Measurements from ENCODE around the gene PLSCR4. TPM values are rescaled to one million over a fixed set of nuclear protein-coding genes. Genes with fewer than 3 reads are reported as not detected.

The PLSCR4 gene
- polyA plus RNA-seq, 1 of the 3 experiments (the other 2 are of a cell fraction): 0.05 TPM

DNA sequence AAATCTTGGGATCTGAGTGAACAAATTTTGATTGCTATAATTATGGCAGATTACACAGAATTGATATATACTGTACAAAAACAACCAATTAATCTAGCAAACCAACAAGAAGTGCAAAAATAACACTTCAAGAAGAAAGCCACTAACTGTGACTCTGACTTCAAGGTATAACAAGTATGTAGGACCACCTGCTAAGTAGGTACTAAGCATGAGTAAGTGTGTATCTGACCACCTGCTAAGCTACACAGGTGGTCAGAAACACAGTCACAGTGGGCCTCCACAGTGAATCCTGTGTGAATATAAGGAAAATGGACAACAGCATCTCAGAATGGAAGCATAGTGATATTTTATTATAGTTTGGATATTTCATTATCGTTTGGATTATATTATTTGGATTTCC is 14.8 kb upstream of the PLSCR4 start (continued):
- TF ChIP-seq, protein P1, sequence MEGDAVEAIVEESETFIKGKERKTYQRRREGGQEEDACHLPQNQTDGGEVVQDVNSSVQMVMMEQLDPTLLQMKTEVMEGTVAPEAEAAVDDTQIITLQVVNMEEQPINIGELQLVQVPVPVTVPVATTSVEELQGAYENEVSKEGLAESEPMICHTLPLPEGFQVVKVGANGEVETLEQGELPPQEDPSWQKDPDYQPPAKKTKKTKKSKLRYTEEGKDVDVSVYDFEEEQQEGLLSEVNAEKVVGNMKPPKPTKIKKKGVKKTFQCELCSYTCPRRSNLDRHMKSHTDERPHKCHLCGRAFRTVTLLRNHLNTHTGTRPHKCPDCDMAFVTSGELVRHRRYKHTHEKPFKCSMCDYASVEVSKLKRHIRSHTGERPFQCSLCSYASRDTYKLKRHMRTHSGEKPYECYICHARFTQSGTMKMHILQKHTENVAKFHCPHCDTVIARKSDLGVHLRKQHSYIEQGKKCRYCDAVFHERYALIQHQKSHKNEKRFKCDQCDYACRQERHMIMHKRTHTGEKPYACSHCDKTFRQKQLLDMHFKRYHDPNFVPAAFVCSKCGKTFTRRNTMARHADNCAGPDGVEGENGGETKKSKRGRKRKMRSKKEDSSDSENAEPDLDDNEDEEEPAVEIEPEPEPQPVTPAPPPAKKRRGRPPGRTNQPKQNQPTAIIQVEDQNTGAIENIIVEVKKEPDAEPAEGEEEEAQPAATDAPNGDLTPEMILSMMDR (IDR thresholded peaks at IDR 0.05): no peak
- no peak for TF ChIP-seq NRF1 (IDR thresholded peaks at IDR 0.05; ENCODE audit: low read depth, low read length)
- TF ChIP-seq JUND (IDR thresholded peaks at IDR 0.05): no peak
- TF ChIP-seq SIN3A (IDR thresholded peaks at IDR 0.05; ENCODE audit: borderline replicate concordance, low read depth, low read length): no peak

DNA sequence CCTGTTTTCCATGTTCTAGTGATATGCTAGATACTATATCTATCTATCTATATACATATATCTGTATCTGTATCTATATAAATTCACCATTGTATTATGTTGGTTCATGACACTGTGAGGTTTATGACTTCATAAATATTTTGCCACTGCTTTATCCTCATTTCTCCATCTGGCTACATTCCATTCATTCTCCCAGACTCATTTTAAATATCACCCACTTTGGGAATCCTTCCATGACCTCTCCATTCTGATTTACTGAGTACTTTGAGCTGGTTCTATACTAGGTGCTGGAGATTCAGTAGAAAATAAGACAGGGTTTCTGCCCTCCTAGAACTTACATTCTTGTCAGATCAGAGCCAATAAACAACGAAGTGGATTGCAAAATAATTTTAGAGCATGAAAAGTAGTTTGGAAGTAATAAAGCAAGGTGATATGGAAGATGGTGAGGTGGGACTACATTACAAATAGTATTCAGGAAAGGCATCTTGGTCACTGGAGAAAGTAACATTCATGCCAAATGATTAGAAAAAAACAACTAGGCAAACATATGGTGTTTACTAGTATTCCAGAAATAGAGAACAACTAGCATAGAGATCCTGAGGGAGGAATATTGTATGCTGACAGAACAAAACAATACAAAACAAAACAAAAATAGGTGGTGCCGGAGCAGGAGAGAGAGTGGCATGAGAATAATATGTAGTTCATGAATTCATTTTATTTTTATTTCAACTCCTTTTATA is 11.6 kb upstream of the PLSCR4 start:
- no peaks in the 10 kb centered on the region for H3K4me1 ChIP-seq (ENCODE audit: control insufficient read depth in 1 of 2, insufficient read depth in 2 of 2, low read depth in 1 of 2, low read length in 1 of 2)
- no peak for TF ChIP-seq FOXJ3 (CRISPR knock-in tag; IDR thresholded peaks at IDR 0.05)
- TF ChIP-seq TCF12 (IDR thresholded peaks at IDR 0.05): no peak
- TF ChIP-seq CHD2 (IDR thresholded peaks at IDR 0.05; ENCODE audit: low read length, partially characterized antibody): no peak
- no peak for TF ChIP-seq POLR2AphosphoS5 (IDR thresholded peaks at IDR 0.05; ENCODE audit: low read depth, low read length)
- TF ChIP-seq EP300 (IDR thresholded peaks at IDR 0.05; ENCODE audit: borderline replicate concordance in 1 of 2, low read depth in 1 of 2, low read length in 1 of 2): no peak
- TF ChIP-seq, protein P2, sequence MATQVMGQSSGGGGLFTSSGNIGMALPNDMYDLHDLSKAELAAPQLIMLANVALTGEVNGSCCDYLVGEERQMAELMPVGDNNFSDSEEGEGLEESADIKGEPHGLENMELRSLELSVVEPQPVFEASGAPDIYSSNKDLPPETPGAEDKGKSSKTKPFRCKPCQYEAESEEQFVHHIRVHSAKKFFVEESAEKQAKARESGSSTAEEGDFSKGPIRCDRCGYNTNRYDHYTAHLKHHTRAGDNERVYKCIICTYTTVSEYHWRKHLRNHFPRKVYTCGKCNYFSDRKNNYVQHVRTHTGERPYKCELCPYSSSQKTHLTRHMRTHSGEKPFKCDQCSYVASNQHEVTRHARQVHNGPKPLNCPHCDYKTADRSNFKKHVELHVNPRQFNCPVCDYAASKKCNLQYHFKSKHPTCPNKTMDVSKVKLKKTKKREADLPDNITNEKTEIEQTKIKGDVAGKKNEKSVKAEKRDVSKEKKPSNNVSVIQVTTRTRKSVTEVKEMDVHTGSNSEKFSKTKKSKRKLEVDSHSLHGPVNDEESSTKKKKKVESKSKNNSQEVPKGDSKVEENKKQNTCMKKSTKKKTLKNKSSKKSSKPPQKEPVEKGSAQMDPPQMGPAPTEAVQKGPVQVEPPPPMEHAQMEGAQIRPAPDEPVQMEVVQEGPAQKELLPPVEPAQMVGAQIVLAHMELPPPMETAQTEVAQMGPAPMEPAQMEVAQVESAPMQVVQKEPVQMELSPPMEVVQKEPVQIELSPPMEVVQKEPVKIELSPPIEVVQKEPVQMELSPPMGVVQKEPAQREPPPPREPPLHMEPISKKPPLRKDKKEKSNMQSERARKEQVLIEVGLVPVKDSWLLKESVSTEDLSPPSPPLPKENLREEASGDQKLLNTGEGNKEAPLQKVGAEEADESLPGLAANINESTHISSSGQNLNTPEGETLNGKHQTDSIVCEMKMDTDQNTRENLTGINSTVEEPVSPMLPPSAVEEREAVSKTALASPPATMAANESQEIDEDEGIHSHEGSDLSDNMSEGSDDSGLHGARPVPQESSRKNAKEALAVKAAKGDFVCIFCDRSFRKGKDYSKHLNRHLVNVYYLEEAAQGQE (IDR thresholded peaks at IDR 0.05; ENCODE audit: low read depth, low read length): no peak
- TF ChIP-seq RCOR1 (IDR thresholded peaks at IDR 0.05; ENCODE audit: low read length): no peak
- no peak for TF ChIP-seq SIN3A (IDR thresholded peaks at IDR 0.05; ENCODE audit: borderline replicate concordance, low read depth, low read length)
- TF ChIP-seq JUND (IDR thresholded peaks at IDR 0.05): no peak
- no peak for TF ChIP-seq ELF1 (IDR thresholded peaks at IDR 0.05)
- TF ChIP-seq MEF2A (IDR thresholded peaks at IDR 0.05; ENCODE audit: borderline replicate concordance, low read depth): no peak
- TF ChIP-seq NFIC (IDR thresholded peaks at IDR 0.05; ENCODE audit: borderline replicate concordance): no peak
- TF ChIP-seq, protein P3, sequence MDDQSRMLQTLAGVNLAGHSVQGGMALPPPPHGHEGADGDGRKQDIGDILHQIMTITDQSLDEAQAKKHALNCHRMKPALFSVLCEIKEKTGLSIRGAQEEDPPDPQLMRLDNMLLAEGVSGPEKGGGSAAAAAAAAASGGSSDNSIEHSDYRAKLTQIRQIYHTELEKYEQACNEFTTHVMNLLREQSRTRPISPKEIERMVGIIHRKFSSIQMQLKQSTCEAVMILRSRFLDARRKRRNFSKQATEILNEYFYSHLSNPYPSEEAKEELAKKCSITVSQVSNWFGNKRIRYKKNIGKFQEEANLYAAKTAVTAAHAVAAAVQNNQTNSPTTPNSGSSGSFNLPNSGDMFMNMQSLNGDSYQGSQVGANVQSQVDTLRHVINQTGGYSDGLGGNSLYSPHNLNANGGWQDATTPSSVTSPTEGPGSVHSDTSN (IDR thresholded peaks at IDR 0.05): no peak
- no peak for TF ChIP-seq GATA2 (CRISPR knock-in tag; IDR thresholded peaks at IDR 0.05)
- no peak for TF ChIP-seq GABPA (IDR thresholded peaks at IDR 0.05; ENCODE audit: low read depth)
- TF ChIP-seq, protein P4, sequence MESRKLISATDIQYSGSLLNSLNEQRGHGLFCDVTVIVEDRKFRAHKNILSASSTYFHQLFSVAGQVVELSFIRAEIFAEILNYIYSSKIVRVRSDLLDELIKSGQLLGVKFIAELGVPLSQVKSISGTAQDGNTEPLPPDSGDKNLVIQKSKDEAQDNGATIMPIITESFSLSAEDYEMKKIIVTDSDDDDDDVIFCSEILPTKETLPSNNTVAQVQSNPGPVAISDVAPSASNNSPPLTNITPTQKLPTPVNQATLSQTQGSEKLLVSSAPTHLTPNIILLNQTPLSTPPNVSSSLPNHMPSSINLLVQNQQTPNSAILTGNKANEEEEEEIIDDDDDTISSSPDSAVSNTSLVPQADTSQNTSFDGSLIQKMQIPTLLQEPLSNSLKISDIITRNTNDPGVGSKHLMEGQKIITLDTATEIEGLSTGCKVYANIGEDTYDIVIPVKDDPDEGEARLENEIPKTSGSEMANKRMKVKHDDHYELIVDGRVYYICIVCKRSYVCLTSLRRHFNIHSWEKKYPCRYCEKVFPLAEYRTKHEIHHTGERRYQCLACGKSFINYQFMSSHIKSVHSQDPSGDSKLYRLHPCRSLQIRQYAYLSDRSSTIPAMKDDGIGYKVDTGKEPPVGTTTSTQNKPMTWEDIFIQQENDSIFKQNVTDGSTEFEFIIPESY (IDR thresholded peaks at IDR 0.05; ENCODE audit: borderline replicate concordance, low read depth): no peak
- TF ChIP-seq FOSL2 (IDR thresholded peaks at IDR 0.05; ENCODE audit: borderline replicate concordance, low read depth): no peak
- TF ChIP-seq RFX5 (IDR thresholded peaks at IDR 0.05; ENCODE audit: low read length): no peak
- TF ChIP-seq RXRA (IDR thresholded peaks at IDR 0.05; ENCODE audit: borderline replicate concordance, low read depth): no peak
- TF ChIP-seq TAF1 (IDR thresholded peaks at IDR 0.05; ENCODE audit: borderline replicate concordance, low read depth, low read length): no peak
- ChIA-PET CTCF (no interaction called here), POLR2A (no interaction called here)
- 8% methylated on average over 2 of the region's 2 CpGs for WGBS (ENCODE audit: low lambda C conversion rate)
- H4K20me1 ChIP-seq (ENCODE audit: insufficient read depth): no peaks in the 10 kb centered on the region
- no peaks in the 10 kb centered on the region for H3K79me2 ChIP-seq (ENCODE audit: insufficient read depth)
- H3F3A ChIP-seq (replicated peaks; ENCODE audit: insufficient read depth): no peaks in the 10 kb centered on the region
- no peaks in the 10 kb centered on the region for H3K36me3 ChIP-seq (replicated peaks in 1 of 2; ENCODE audit: control insufficient read depth in 1 of 2, insufficient read depth in 2 of 2, low read length in 1 of 2)
- peaks cover 4% of the 10 kb centered on the region; the same call in 1 of the 2 replicates for H3K27me3 ChIP-seq (ENCODE audit: insufficient read depth)
- no peak overlapping the region for H2AFZ ChIP-seq (ENCODE audit: low read depth)
- H3K9me2 ChIP-seq: no peaks in the 10 kb centered on the region
- H3K9me3 ChIP-seq: no peaks in the 10 kb centered on the region
- H3K4me3 ChIP-seq (ENCODE audit: low read depth in 2 of 2, low read length in 1 of 2): no peak overlapping the region
- no peak for DNase-seq
- no peak overlapping the region for H3K27ac ChIP-seq (ENCODE audit: low read depth in 2 of 2, low read length in 1 of 2)
- H3K9ac ChIP-seq: no peak overlapping the region
- H3K4me2 ChIP-seq: no peak overlapping the region
